Measurements from ENCODE around the gene CPA2.
A peak's percentile ranks its signal among the peaks of the same experiment; 100 is the strongest.
"Not testable (repeated sequence)": the region's sequence is repeated elsewhere in the genome, so short reads cannot be mapped to it uniquely, and the experiment has no call there.

The CPA2 gene

GRCh38 chr7:130266258-130266960, at the start of gene CPA2:
CPA2 (plus strand) TSS chr7:130266863; CDS start chr7:130266882, 19 bp downstream.
- DNase-seq (ENCODE audit: low read depth), result no peak

- no peak for DNase-seq (ENCODE audit: low read depth)
Observed at GRCh38 chr7:130218806-130219620, 47.6 kb upstream of the CPA2 start.

GRCh38 chr7:130219871-130220270, 46.8 kb upstream of the CPA2 start:
- no peak for DNase-seq (ENCODE audit: low read depth)

GRCh38 chr7:130221746-130222145, 44.9 kb upstream of the CPA2 start:
- DNase-seq (ENCODE audit: low read depth), result no peak

GRCh38 chr7:130223646-130224045, 43.0 kb upstream of the CPA2 start:
- DNase-seq (ENCODE audit: low read depth), result no peak

- no peak for DNase-seq (ENCODE audit: low read depth)
Observed at GRCh38 chr7:130224210-130224609, 42.5 kb upstream of the CPA2 start.

- not testable (repeated sequence) for DNase-seq (ENCODE audit: low read depth)
Observed at GRCh38 chr7:130224923-130225322, 41.7 kb upstream of the CPA2 start.

GRCh38 chr7:130226333-130226732, 40.3 kb upstream of the CPA2 start:
- DNase-seq (ENCODE audit: low read depth), result no peak

- no peak for DNase-seq (ENCODE audit: low read depth)
Observed at GRCh38 chr7:130227883-130228575, 38.6 kb upstream of the CPA2 start.

- DNase-seq (ENCODE audit: low read depth), result no peak
Observed at GRCh38 chr7:130228840-130229502, 37.7 kb upstream of the CPA2 start.

GRCh38 chr7:130229981-130230380, 36.7 kb upstream of the CPA2 start:
- not testable (repeated sequence) for DNase-seq (ENCODE audit: low read depth)

GRCh38 chr7:130231792-130232191, 34.9 kb upstream of the CPA2 start:
- no peak for DNase-seq (ENCODE audit: low read depth)

GRCh38 chr7:130232209-130232608, 34.5 kb upstream of the CPA2 start:
- no peak for DNase-seq (ENCODE audit: low read depth)

- no peak for DNase-seq (ENCODE audit: low read depth)
Observed at GRCh38 chr7:130234078-130234477, 32.6 kb upstream of the CPA2 start.

GRCh38 chr7:130236361-130236760, 30.3 kb upstream of the CPA2 start:
- not testable (repeated sequence) for DNase-seq (ENCODE audit: low read depth)

GRCh38 chr7:130240240-130240639, 26.4 kb upstream of the CPA2 start:
- no peak for DNase-seq (ENCODE audit: low read depth)

GRCh38 chr7:130242198-130243014, 24.3 kb upstream of the CPA2 start:
- peak; percentile 10 for DNase-seq (ENCODE audit: low read depth)

GRCh38 chr7:130243486-130243885, 23.2 kb upstream of the CPA2 start:
- not testable (repeated sequence) for DNase-seq (ENCODE audit: low read depth)

- not testable (repeated sequence) for DNase-seq (ENCODE audit: low read depth)
Observed at GRCh38 chr7:130246491-130246890, 20.2 kb upstream of the CPA2 start.

- DNase-seq (ENCODE audit: low read depth), result not testable (repeated sequence)
Observed at GRCh38 chr7:130248842-130249241, 17.8 kb upstream of the CPA2 start.

- not testable (repeated sequence) for DNase-seq (ENCODE audit: low read depth)
Observed at GRCh38 chr7:130249626-130250025, 17.0 kb upstream of the CPA2 start.

All from fibroblast of gingiva (primary cell).